GM21390 (cell line): ENCODE data around the gene NACC2.
"Not testable (repeated sequence)": the region's sequence is repeated elsewhere in the genome, so short reads cannot be mapped to it uniquely, and the experiment has no call there.

Source experiments
- ATAC-seq: cut with Tn5 transposase; IDR thresholded peaks from one replicate; pipeline ENCODE4 v1.9.1; 2021; ENCODE audit not compliant: unreplicated experiment

The NACC2 gene

DNA sequence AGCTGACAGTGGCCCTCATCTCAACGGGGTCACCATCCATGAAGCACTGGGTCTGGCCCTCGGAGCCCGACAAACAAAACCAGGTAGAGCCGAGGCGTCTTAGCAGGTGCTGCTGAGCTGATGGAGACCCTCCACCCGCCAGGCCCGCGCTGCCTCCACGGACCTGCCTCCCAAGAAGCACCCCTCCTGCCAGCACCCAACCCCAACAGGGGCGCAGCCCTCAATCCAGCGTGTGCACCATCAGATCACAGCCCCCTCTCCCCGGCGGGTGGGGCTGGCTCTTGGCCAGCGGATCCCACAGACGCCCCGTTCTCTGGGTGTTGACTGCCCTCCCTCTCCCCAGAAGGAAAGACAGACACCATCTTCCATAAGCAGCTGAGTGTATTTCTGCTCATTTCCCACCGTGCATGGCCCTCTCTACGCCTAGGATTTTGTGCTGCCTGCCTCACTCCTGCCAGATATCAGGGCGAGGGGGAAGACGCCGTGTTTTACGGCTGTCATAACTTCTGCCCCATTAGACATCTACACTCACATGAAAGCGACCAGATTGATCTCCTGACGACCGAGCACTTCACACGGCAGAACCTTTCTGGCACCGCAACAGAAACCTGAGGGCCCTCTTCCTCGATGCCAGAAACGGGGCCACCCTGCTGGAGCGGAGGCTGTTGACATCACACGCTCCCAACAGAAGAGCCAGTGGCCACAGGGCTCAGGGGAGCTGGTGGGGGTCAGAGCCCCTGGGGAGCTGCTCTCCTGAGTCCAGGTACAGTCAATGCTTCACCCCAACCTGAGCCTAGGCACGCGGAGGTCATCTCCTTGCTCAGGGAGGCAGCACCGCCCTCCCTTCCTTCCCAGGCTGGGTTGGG lies 12.4 kb downstream of the NACC2 start:
- no peak for ATAC-seq

DNA sequence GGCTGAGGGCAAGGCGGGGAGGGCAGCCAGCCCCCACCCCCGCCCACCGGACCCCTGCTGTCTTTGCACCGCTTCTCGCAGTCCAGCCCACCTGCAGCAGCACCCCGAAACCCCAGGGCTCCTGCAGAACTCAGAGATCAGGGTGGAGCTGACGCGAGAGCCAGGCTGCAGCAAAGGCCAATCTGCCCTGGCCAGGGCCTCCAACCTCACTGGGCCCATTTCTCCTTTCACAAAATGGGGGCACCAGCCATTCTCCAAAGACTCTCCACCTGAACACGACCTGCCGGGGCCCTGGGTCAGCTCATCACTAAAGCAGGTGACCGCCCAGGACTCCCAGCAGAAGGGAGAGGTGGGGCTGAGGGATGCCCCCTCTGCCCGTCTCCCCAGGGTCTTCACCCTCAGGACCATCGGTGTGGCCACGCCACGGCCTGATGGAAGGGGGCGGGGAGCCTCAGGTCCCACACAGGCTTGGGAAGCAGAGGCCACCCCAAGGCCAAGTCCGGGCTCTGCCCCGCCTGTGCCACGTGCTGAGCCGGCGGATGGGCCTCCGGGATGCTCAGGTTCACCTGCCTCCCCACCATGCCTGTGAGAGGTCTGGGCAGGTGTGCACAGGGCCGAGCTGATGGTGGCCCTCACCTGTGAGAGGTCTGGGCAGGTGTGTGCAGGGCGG lies 13.1 kb downstream of the NACC2 start:
- no peak for ATAC-seq

DNA sequence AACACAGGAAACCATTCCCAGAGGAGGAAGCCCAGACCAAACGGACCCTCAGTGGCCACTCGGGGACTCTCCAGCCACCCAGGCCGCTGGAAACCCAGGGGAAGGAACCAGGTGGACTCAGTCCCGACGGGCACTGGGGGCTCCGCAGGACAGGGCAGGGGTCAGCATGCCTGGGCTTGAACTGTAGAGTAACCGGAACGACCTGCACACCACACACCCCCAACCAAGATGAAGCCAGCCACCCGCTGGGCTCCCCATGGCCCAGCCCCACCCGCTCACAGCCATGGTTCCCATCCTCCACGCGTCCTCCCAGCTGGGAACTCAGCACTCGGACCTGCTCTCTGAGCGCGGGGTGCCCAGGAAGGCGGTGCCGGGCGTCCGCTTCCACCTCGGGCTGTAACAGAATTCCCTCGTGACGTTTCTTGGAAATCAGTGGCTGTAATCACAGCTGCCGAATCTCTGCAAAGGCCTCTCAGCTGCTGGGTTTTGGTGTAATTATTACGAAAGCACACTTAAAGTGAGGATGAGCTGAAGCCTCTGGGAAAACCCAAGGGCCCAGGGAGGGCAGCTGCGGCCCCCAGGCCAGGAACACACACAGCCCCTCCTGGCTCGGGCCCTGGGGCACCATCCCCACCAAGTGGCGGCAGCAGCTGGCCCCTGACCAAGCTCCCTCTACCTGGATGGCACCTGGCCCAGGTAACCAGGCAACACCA lies 13.8 kb downstream of the NACC2 start:
- no peak for ATAC-seq

DNA sequence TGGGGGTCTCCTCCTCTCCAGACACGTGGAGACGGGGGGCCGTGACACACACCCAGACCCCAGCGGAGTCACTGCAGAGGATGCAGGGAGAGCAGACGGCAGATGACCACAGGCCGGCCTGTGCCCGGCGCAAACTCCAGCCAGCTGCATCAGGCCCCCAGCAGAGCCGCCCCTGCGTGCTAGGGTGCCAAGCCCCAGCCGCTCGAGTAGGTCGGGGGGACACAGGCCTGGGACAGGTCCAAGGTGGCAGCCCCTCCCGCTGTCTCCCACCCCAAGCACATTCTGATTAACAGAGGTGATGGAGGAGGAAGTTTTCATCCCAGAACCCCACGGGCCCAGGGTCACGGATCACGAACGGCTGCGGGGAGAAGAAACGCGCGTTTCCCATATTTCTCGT lies 14.4 kb downstream of the NACC2 start:
- ATAC-seq: no peak

DNA sequence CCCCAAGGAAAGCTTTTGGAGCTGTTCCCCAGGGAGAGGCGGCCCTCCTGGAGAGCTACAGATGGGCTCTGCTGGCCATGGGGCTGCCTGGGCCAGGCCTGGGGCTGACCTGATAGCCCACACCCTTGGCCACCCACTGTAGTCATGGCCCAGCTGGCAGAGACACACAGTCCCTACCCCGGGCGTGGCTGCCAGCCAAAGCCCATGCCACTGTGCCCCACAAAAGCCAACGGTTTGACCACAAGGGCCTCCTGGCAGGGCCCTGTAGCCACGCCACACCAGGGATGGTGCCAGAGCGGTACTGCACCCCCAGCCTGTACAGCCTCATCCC lies 15.2 kb downstream of the NACC2 start:
- no peak for ATAC-seq

DNA sequence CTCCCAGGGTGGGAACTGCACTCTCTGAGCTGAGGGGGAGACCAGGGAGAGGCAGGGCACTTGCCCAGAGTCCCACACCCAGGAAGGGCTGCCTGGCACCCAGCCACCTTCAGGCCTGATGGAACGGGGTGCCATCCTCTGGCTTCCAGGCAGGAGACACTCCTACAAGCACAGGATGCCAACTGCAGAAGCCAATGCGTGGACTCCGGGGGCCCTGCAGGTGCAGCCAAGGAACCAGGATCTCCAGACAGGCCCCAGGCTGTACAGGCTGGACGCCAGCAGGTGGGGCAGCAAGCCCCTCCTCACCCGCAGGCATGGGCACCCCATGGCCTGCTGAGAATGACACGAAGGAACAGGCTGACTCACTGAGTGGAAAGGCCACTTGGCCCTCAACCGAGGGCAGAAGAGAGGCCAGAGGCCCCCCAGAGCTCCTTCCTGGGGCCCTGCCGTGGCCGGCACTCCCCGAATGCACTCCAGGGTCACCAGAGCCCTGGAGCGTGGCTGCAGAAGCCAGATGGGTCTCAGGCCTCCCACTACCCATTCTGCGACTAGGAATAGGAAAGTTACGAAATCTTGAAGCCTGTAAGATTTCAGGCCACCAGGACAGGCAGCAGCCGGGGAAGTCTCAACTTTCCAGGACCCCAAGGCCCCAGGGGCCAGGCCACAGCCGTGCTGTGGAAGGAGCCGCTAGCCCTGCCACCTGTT lies 15.7 kb downstream of the NACC2 start:
- ATAC-seq: no peak

DNA sequence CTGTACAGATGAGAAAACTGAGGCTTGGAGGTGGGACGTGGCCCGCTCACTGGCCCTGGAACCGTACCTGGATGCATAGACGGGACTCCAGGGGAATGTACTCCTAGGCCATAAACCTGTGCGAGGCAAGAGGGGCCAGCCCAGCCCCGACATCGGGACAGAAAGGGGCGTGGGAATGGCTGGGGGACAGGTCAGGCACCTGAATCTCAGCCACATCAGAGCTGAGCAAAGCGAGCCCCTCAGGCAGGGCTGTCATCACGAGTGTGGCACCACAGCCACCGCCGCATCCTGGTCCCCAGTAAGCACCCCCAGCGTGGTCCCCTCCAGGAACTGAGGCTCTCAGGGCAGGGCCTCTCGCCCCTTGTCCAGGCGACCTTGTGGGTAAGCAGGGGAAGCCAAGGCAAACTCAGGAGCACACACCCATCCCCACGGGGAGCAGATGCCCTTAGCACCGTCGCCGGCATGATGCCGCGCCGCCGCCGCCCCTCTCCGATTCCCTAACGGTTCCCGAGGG lies 16.5 kb downstream of the NACC2 start:
- ATAC-seq: no peak

DNA sequence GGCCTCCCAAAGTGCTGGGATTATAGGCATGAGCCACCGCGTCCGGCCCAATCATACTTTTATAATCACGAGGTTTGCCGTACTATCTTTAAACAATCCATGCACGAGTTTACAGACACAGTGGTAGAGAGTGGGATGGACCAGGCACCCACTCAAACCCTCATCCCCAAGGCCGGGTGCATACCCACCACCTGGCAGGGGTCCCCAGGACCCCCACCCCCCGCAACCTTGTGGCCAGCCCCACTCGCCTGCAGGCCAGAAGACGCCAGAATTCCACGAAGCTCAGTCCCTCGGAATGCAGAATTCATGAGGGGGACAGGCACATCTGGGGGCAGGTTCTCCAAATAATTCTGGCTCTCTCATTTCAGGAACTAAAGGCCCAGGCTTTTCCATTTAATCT lies 17.1 kb downstream of the NACC2 start:
- no peak for ATAC-seq

DNA sequence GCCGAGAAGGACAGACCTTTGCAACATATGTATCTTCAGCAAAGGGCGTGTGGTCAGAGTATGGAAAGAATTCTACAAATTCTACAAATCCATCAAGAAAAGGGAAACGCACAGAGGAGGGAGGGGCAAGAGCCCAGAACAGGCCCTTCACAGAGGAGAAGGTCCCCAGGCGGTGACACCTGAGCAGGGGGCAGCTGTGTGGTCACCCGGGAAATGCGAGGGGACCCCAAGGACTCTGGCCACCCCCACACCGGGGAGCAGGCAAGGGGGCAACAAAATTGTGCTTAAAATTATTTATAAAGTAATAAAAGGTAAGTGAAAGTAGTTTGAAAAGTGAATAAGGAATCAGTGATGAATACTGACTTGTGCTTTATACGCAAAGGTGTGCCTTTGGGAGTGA lies 17.6 kb downstream of the NACC2 start:
- ATAC-seq: no peak

DNA sequence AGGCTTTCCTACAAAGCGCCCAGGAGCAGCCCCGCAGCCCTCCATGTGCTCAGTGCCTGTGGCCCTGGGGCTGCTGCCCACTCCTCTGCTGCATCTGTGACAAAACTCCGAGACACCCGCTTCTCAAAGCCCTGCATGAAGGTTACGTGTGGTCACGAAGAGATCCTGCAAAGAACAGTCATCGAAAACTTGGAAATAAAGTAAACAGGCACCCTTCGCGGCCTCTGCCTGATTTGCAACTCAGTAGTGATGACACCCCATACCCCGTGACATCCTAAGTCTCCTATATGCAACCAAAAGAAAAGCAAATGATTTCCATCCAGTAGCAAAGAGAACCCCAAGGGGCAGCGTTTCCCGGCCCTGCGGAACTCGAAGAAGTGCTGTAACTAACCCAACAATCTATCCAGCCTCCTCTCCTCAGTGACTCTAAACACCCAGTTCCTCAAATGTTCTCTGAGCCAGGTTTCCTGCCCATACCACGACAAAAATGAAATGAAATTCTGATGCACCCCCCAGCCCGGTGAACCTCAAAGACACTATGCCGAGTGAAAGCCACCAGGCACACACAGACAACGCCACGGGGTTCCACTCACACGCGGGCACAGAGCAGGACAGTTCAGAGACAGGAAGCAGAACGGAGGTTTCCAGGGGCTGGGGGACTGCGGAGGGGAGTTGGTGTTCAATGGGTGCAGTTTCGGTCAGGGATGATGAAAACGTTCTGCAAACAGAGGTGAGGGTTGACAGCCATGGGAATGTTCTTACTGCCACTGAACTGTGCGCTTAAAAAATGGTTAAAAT lies 19.0 kb downstream of the NACC2 start:
- ATAC-seq: no peak

DNA sequence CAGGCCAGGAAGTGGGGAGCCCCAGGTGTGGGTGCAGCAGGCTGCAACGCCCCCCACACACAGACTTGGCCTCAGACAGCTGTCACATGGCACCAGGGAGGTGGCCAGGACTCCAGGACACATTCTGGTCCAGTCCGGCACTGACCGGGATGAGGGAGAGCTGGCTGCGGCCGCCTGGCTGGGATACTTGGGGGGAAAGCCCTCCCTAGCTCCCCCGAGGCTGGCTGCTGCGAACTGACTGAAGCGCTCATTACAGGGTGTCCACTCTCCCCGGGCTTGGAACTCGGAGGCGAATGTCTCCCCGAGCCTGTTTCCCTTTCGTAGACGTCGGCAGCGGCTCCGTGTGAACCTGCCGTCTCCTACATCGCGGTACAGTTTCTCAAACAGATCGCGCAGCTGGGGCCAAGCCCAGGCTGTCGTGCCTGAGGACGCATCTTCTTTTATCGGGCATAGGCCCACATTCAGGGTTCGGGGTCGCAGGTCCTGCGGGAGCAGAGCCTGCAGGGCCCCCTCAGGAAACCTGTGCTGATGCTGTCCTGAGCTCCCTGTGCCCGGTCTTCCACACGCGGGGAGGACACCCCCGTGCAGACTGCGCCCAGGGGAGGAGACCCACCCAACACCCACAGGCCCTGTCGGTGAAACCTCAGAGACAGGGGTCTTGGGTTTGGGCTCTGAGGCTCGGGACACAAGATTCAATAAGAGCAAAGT lies 19.8 kb downstream of the NACC2 start:
- ATAC-seq: no peak

DNA sequence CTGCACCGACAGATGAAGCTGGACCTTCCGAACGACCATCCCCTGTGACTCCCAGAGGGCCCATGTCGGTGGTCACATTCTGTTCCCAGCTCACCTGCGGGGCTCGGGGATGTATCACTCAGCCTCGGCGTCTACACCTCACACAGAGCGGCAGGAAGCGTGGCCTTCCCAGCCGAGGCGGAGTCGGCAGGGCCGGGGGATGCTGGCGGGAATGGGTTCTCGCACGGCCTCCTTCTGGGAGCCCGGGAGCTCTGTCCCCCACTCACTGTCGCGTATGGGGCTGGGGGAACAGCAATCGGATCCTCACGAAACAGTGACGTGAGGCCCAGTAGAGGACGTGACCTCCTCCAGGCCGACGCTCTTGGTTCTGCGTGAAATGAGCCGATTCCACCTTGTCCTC lies 20.4 kb downstream of the NACC2 start:
- no peak for ATAC-seq

DNA sequence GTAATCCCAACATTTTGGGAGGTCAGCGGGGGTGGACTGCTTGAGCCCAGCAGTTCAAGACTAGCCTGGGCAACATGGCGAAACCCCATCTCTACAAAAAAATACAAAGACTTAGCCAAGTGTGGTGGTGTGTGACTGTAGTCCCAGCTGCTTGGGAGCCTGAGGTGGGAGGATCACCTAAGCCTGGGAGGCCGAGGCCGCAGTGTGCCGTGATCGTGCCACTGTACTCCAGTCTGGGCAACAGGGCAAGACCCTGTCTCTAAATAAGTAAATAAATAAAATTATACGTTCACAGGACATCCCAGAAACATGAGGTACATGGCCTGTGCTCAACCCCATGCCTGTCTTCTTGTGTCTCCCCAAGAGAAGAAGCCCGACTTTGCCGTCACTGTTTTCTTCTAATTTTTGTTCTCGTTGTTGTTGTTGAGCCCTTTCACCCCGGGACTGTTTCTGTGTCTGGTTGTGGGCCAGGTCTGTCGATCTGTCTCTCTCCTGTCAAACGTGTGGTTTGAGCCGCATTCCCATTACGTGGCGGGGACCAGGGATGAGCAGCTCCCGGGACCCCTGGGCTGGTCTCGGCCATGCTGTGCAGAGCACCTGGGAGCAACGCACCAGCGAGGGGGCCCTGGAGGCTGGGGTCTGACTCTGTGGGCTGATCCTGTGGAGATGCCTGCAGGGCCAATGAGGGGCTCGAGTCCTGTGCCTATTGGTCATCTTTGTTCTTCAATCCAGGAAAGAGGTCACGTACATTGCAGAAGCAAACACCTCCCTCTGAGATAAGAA lies 32.2 kb downstream of the NACC2 start:
- ATAC-seq: no peak

DNA sequence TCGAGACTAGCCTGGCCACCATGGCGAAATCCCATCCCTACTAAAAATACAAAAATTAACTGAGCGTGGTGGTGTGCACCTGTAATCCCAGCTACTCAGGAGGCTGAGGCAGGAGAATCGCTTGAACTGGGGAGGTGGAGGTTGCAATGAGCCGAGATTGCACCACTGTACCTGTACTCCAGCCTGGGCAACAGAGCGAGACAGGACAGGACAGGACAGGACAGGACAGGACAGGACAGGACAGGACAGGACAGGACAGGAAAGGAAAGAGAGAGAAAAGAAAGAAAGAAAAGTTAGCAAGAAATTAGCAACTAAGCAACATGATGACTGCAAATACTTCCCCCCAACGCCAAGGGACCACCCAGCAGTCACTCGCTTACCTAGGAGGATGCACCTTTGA lies 33.2 kb downstream of the NACC2 start:
- not testable (repeated sequence) for ATAC-seq

DNA sequence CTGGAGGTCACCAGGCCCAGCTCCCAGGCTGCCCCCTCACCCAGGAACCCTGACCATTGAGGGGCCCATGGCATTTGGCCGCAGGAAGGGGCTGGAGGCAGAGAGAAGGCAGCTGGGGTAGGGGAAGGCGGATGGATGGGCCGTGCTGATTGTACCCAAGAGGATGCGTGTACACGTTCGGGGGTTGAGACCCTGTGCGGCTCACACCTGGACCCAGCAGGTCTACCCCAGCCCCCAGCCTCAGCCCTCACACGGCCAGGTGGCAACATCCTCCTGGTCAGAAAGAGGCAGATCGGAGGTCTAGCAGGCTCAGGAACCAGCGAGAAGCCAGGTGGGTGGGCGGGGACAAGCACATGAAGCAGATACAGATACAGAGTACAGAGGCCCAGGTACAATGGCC lies 33.7 kb downstream of the NACC2 start:
- no peak for ATAC-seq

DNA sequence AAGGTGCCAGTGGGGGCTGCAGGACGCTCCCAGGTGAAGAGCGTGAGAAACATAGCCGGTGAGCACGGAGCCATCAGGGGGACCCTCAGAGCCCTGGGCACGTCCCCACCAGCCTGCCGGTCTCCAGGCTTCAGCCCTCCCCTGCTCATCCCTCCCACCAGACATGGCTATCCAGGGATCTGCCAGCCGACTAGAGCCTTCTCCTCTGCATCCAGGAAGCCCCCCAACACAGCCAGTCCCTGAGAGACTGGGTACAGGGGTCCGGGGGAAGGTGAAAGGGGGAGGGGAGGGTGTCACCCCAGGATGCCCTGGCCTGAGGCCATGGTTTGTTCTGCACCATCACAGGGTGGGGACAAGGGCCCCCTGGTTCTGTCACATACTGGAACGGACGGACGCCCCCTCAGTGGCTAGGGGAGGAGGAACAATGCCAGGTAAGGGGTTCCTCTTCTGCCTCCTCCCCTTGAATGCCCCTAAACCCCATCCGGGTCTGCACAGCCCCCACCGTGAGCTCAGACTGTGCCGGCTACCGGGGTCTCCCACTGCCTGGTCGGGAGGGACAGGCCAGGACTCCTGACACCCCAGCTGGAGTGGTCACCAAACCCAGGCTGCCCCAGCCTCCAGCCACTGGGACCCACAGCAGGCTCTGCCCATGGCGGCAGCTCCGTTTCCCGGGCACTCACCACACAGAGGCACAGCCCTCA lies 34.3 kb downstream of the NACC2 start:
- no peak for ATAC-seq

DNA sequence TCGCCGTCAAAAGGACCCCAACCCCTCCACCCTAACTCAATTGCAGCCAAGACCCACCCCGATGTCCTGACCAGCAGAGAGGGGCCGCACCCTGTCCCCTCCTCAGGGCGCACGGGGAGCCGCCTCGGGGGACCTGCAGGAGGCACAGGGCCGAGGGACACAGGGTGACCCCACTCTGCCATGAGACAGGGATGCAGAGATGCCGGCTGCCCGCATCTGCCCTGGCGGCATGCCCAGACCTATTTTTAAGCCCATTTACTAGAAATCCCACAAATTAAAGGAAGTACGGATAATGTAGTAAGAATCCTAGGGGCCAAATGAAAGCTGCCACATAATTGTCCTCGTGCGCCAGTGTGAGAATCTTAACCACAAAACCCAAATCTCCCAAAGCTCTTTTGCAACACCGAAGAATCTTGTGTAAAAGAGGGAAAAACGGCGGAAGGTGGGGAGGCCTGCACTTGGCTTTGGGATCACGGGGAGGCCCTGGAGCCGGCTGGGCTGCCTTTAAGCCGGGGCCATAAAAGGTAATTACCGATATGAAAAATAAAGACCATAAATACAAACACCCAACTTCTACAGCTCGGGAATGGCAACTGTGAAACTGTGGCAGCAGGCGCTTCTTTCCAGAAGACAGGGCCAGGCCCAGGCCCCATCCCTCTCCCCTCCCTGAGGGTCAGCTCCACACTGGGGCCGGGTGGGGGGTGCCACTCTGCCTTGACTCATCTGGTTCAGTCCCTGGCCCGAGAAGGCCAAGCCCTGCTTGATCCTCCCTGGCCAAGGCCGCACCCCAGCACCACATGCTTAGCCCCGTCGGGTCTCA lies 35.0 kb downstream of the NACC2 start:
- ATAC-seq: no peak
